ACHN (cell line): ENCODE data around the gene CDC42EP1.
"Not testable (repeated sequence)": the region's sequence is repeated elsewhere in the genome, so short reads cannot be mapped to it uniquely, and the experiment has no call there.

Experiments
- DNase-seq: peaks from one replicate; pipeline ENCODE4 v3.0.0-alpha.2; 2015
- in situ Hi-C: cut with HindIII; loops from 2 replicates; pipeline ENCODE4 v1.10.0; 2017; ENCODE audit warnings: low sequenced_read_pairs, low pct_ligation_motif_present, low pct_unique_long_range_greater_than_20kb

The CDC42EP1 gene

GRCh38 chr22:37527952-37528351 lies 32.3 kb upstream of the CDC42EP1 start:
- DNase-seq, in situ Hi-C loops: not testable (repeated sequence)

- no peak for DNase-seq
- in situ Hi-C loops = no loop called here
Observed at GRCh38 chr22:37529652-37530345, 30.5 kb upstream of the CDC42EP1 start.

- in situ Hi-C loops = no loop called here
- peak; percentile 46 for DNase-seq
Observed at GRCh38 chr22:37533995-37534394, 26.3 kb upstream of the CDC42EP1 start.

GRCh38 chr22:37534445-37534844 lies 25.8 kb upstream of the CDC42EP1 start:
- no peak for DNase-seq
- in situ Hi-C loops = no loop called here

GRCh38 chr22:37535159-37535558 lies 25.1 kb upstream of the CDC42EP1 start:
- DNase-seq = no peak
- in situ Hi-C loops = no loop called here

- in situ Hi-C loops = no loop called here
- peak; percentile 89 for DNase-seq
Observed at GRCh38 chr22:37538590-37539357, 21.5 kb upstream of the CDC42EP1 start.

GRCh38 chr22:37539790-37540189 lies 20.5 kb upstream of the CDC42EP1 start:
- DNase-seq, in situ Hi-C loops: not testable (repeated sequence)

- DNase-seq, in situ Hi-C loops: not testable (repeated sequence)
Observed at GRCh38 chr22:37542416-37542815, 17.9 kb upstream of the CDC42EP1 start.

- DNase-seq = no peak
- in situ Hi-C loops = no loop called here
Observed at GRCh38 chr22:37542959-37543358, 17.3 kb upstream of the CDC42EP1 start.

GRCh38 chr22:37544955-37545702 lies 15.2 kb upstream of the CDC42EP1 start:
- in situ Hi-C loops = no loop called here
- peak; percentile 71 for DNase-seq

- in situ Hi-C loops = no loop called here
- DNase-seq = peak; percentile 89
Observed at GRCh38 chr22:37545703-37546436, 14.4 kb upstream of the CDC42EP1 start.

- in situ Hi-C loops = no loop called here
- DNase-seq = no peak
Observed at GRCh38 chr22:37546437-37547250, 13.6 kb upstream of the CDC42EP1 start.

GRCh38 chr22:37547251-37547741 lies 13.0 kb upstream of the CDC42EP1 start:
- in situ Hi-C loops = no loop called here
- DNase-seq = no peak

GRCh38 chr22:37549704-37550059 lies 10.6 kb upstream of the CDC42EP1 start:
- in situ Hi-C loops = no loop called here
- peak; percentile 77 for DNase-seq

GRCh38 chr22:37550921-37551320 lies 9.4 kb upstream of the CDC42EP1 start:
- DNase-seq, in situ Hi-C loops: not testable (repeated sequence)

- DNase-seq = no peak
- in situ Hi-C loops = no loop called here
Observed at GRCh38 chr22:37551981-37552380, 8.3 kb upstream of the CDC42EP1 start.

GRCh38 chr22:37552524-37553163 lies 7.6 kb upstream of the CDC42EP1 start:
- in situ Hi-C loops = no loop called here

More at GRCh38 chr22:37552524-37553163, 7.6 kb upstream of the CDC42EP1 start:
- no peak for DNase-seq
